MM.1S (cell line): ENCODE measurements around the gene PLEKHH1.

Experiments used
- DNase-seq: peaks from one replicate; pipeline ENCODE4 v3.0.0-alpha.2; 2015
- H2AFZ ChIP-seq: fragments of 300-600 bp; sonication (generic); 2 replicates; pipeline ENCODE4 v1.6.0; 2016; ENCODE audit warnings: antibody characterized with exemption, low read length
- H3F3A ChIP-seq: fragments of 300-600 bp; sonication (generic); 2 replicates; pipeline ENCODE4 v1.6.1; 2016; ENCODE audit warnings: mild to moderate bottlenecking, antibody characterized with exemption, low read length, moderate library complexity, mixed read lengths; ENCODE audit not compliant: insufficient read depth
- H3K27ac ChIP-seq: fragments of 300-600 bp; sonication (generic); 2 replicates; pipeline ENCODE4 v1.5.1; 2016; ENCODE audit warnings: mild to moderate bottlenecking, low read length
- H3K27me3 ChIP-seq: fragments of 300-600 bp; sonication (generic); replicated peaks from 2 replicates; pipeline ENCODE4 v1.6.0; 2016; ENCODE audit warnings: low read length; ENCODE audit not compliant: insufficient read depth
- H3K36me3 ChIP-seq: fragments of 300-600 bp; sonication (generic); replicated peaks from 2 replicates; pipeline ENCODE4 v1.6.1; 2016; ENCODE audit warnings: mild to moderate bottlenecking, low read length, mixed read lengths; ENCODE audit not compliant: insufficient read depth
- H3K4me1 ChIP-seq: fragments of 300-600 bp; sonication (generic); 2 replicates; pipeline ENCODE4 v1.6.1; 2016; ENCODE audit warnings: low read length, mixed read lengths
- H3K4me2 ChIP-seq: fragments of 300-600 bp; sonication (generic); 2 replicates; pipeline ENCODE4 v1.6.0; 2016; ENCODE audit warnings: low read depth, low read length
- H3K4me3 ChIP-seq: fragments of 300-600 bp; sonication (generic); 2 replicates; pipeline ENCODE4 v1.5.1; 2016; ENCODE audit warnings: low read length, mixed read lengths
- H3K79me2 ChIP-seq: fragments of 300-600 bp; sonication (generic); 2 replicates; pipeline ENCODE4 v1.6.1; 2016; ENCODE audit warnings: mixed run types, low read length, mixed read lengths
- H3K9ac ChIP-seq: fragments of 300-600 bp; sonication (generic); 2 replicates; pipeline ENCODE4 v1.6.1; 2016; ENCODE audit warnings: low read length, mixed read lengths
- H3K9me2 ChIP-seq: fragments of 300-600 bp; sonication (generic); replicated peaks from 2 replicates; pipeline ENCODE4 v1.6.1; 2016; ENCODE audit warnings: mild to moderate bottlenecking, low read length, mixed read lengths; ENCODE audit not compliant: insufficient read depth
- H3K9me3 ChIP-seq: fragments of 300-600 bp; sonication (generic); replicated peaks from 2 replicates; pipeline ENCODE4 v1.6.1; 2016; ENCODE audit warnings: mild to moderate bottlenecking, low read length, mixed read lengths; ENCODE audit not compliant: insufficient read depth
- H4K20me1 ChIP-seq: fragments of 300-600 bp; sonication (generic); 2 replicates; pipeline ENCODE4 v1.6.1; 2016; ENCODE audit warnings: mild to moderate bottlenecking, low read length, moderate library complexity, mixed read lengths; ENCODE audit not compliant: insufficient read depth
- CTCF ChIP-seq: fragments of 300-600 bp; sonication (generic); IDR thresholded peaks from 2 replicates; pipeline ENCODE4 v1.5.1; 2016; ENCODE audit warnings: antibody characterized with exemption, low read length, mixed read lengths
- EZH2 ChIP-seq: fragments of 300-600 bp; sonication (generic); optimal IDR thresholded peaks from 2 replicates; pipeline ENCODE3; 2017; ENCODE audit warnings: low read depth, mild to moderate bottlenecking, antibody characterized with exemption, low read length, mixed read lengths
- EZH2phosphoT487 ChIP-seq: fragments of 300-600 bp; sonication (generic); IDR thresholded peaks from 2 replicates; pipeline ENCODE4 v1.6.1; 2018; ENCODE audit warnings: antibody characterized with exemption, low read length

The PLEKHH1 gene

GRCh38 chr14:67569651-67570290 is 36.7 kb downstream of the PLEKHH1 start:
- no peaks in the 10 kb centered on the region for H3K79me2 ChIP-seq
- H3K36me3 ChIP-seq = no peaks in the 10 kb centered on the region
- no peak for DNase-seq
- H3K4me2 ChIP-seq = no peak overlapping the region
- no peaks in the 10 kb centered on the region for H3F3A ChIP-seq
- H3K9me2 ChIP-seq = no peaks in the 10 kb centered on the region
- no peaks in the 10 kb centered on the region for H3K27me3 ChIP-seq
- no peak overlapping the region for H2AFZ ChIP-seq
- H3K9me3 ChIP-seq = no peaks in the 10 kb centered on the region
- H3K4me3 ChIP-seq = no peak overlapping the region
- no peaks in the 10 kb centered on the region for H3K4me1 ChIP-seq
- TF ChIP-seq CTCF (no peak), EZH2phosphoT487 (no peak)
- H4K20me1 ChIP-seq = no peaks in the 10 kb centered on the region
- H3K27ac ChIP-seq = no peak overlapping the region
- no peak overlapping the region for H3K9ac ChIP-seq

GRCh38 chr14:67570453-67570852 is 37.4 kb downstream of the PLEKHH1 start:
- Histone ChIP-seq H3K27me3 (no peaks in the 10 kb centered on the region), H3K4me1 (no peaks in the 10 kb centered on the region), H3F3A (no peaks in the 10 kb centered on the region), H3K79me2 (no peaks in the 10 kb centered on the region), H3K27ac (no peak overlapping the region), H3K4me3 (no peak overlapping the region), H3K9me2 (no peaks in the 10 kb centered on the region), H3K9ac (no peak overlapping the region), H2AFZ (no peak overlapping the region), H3K36me3 (no peaks in the 10 kb centered on the region), H3K9me3 (no peaks in the 10 kb centered on the region), H4K20me1 (no peaks in the 10 kb centered on the region), H3K4me2 (no peak overlapping the region)
- TF ChIP-seq EZH2phosphoT487 (no peak), EZH2 (no peak), CTCF (no peak)
- DNase-seq = no peak

DNA sequence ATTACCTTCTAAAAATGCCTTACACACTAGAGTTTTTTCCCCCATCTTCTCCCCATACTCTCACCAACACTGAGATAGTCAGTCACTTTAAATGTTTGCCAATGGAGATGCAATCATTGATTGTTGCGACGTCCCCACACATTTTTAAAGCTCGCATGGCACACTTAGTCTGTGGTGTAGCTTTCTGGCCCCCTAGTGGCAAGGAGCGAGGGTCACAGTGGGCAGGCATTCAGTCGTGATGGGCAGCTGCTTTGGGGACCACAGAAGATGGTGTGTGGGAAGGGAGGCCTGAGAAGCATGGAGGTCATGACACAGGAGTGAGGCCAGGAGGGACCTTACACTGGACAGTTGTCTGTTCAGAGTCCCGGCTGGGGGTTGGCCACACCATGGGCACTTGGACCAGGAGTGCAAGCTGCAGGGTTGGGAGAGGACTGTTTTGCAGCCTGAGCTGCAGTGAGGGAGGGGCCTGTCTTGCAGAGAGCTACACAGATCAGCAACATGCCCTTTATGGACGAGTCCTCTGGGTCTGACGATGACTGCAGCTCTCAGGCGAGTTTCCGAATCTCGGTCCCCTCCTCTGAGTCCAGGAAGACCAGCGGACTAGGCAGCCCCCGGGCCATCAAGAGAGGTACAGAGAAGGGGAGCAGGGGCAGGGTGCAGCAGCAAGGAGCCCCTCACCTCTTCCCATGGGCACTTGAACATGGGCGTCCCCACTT is 38.3 kb downstream of the PLEKHH1 start:
- no peak overlapping the region for H3K4me3 ChIP-seq
- no peaks in the 10 kb centered on the region for H3K36me3 ChIP-seq
- H3K79me2 ChIP-seq = no peaks in the 10 kb centered on the region
- no peak overlapping the region for H3K4me2 ChIP-seq
- no peaks in the 10 kb centered on the region for H3K9me2 ChIP-seq
- peak; percentile 42 for DNase-seq
- H3K4me1 ChIP-seq = no peaks in the 10 kb centered on the region
- no peak overlapping the region for H3K9ac ChIP-seq
- H4K20me1 ChIP-seq = no peaks in the 10 kb centered on the region
- no peaks in the 10 kb centered on the region for H3K9me3 ChIP-seq
- H3K27ac ChIP-seq = no peak overlapping the region
- H2AFZ ChIP-seq = no peak overlapping the region
- no peaks in the 10 kb centered on the region for H3F3A ChIP-seq
- TF ChIP-seq EZH2phosphoT487 = no peak
- TF ChIP-seq EZH2 = no peak
- TF ChIP-seq CTCF = peak; percentile 72
- H3K27me3 ChIP-seq = no peaks in the 10 kb centered on the region
